ENCODE data around the gene DVL2. TPM values are rescaled to one million over a fixed set of nuclear protein-coding genes. Genes with fewer than 3 reads are reported as not detected.
A peak's percentile ranks its signal among the peaks of the same experiment; 100 is the strongest.

The DVL2 gene
- total and polyA plus RNA-seq, 2 of the 13 experiments (the other 11 are each of a cell fraction or from before 2014, with no cell fraction given), result 5.7 to 38.2 TPM

GRCh38 chr17:7239091-7240027, 5.0 kb upstream of the DVL2 start, which contains the start of gene PHF23 (continued):
- TF ChIP-seq ZNF740 (CRISPR knock-in tag; IDR thresholded peaks at IDR 0.05) (no peak), PBX3 (CRISPR knock-in tag; IDR thresholded peaks at IDR 0.05; ENCODE audit: borderline replicate concordance) (no peak), ZBTB21 (CRISPR knock-in tag; IDR thresholded peaks at IDR 0.05) (no peak), SMC3 (IDR thresholded peaks at IDR 0.05; ENCODE audit: low read length) (no peak), NKX3-1 (CRISPR knock-in tag; IDR thresholded peaks at IDR 0.05) (no peak), TARDBP (CRISPR knock-in tag; IDR thresholded peaks at IDR 0.05) (peak; percentile 91), MLXIP (CRISPR knock-in tag; IDR thresholded peaks at IDR 0.05; ENCODE audit: borderline replicate concordance) (no peak), KDM3A (CRISPR knock-in tag; IDR thresholded peaks at IDR 0.05; ENCODE audit: low read depth) (no peak), ZNF780A (CRISPR knock-in tag; IDR thresholded peaks at IDR 0.05) (0 out of 2 replicates have a peak, but pooled peaks have one; percentile 27), FOXC1 (CRISPR knock-in tag; IDR thresholded peaks at IDR 0.05; ENCODE audit: borderline replicate concordance) (peak; percentile 20; the same call in 1 of the 2 replicates), ZNF503 (CRISPR knock-in tag; IDR thresholded peaks at IDR 0.05) (peak; percentile 45; the same call in 1 of the 2 replicates), ZBTB25 (CRISPR knock-in tag; IDR thresholded peaks at IDR 0.05) (peak; percentile 74; the same call in 1 of the 2 replicates), ZBTB49 (CRISPR knock-in tag; IDR thresholded peaks at IDR 0.05; ENCODE audit: borderline replicate concordance) (no peak), TFDP2 (CRISPR knock-in tag; IDR thresholded peaks at IDR 0.05) (peak; percentile 39; the same call in 1 of the 2 replicates), TAF15 (IDR thresholded peaks at IDR 0.05; ENCODE audit: low read depth, low read length, poor library complexity, severe bottlenecking) (no peak), SUZ12 (IDR thresholded peaks at IDR 0.05; ENCODE audit: low read depth, low read length) (peak; percentile 70)

Data from HepG2 (cell line).